Measurements from ENCODE around the gene PTPN7.
"Not testable (repeated sequence)": the region's sequence is repeated elsewhere in the genome, so short reads cannot be mapped to it uniquely, and the experiment has no call there.

The PTPN7 gene

DNA sequence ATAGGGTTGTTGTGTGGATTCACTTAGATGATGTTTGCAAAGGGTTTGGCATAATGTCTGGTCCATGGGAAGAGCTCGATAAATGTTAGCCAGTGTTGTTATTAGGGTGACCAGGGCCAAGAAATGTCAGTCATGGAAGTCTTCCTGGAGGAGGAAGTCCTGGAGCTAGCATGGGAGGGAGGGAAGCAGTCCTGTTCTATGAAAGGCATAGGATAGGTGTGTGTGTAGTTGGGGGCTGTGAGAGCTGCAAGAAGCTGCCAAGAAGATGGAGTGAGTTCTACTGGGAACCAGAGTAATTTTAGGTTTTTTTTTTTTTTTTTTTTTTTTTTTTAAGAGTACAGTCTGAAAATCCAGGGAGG lies 37.9 kb upstream of the PTPN7 start:
- ChIA-PET CTCF (interaction anchor here (0.6 to 2.1 kb wide), 3 partner anchors 8 to 37 kb away, joined by 3 to 6 read pairs (median 3); no protein-coding TSS in a partner anchor), POLR2A (no interaction called here)
- H3K36me3 ChIP-seq (ENCODE audit: control insufficient read depth in 4 of 4, insufficient read depth in 4 of 4, low read length in 3 of 4), result no peaks in the 10 kb centered on the region

DNA sequence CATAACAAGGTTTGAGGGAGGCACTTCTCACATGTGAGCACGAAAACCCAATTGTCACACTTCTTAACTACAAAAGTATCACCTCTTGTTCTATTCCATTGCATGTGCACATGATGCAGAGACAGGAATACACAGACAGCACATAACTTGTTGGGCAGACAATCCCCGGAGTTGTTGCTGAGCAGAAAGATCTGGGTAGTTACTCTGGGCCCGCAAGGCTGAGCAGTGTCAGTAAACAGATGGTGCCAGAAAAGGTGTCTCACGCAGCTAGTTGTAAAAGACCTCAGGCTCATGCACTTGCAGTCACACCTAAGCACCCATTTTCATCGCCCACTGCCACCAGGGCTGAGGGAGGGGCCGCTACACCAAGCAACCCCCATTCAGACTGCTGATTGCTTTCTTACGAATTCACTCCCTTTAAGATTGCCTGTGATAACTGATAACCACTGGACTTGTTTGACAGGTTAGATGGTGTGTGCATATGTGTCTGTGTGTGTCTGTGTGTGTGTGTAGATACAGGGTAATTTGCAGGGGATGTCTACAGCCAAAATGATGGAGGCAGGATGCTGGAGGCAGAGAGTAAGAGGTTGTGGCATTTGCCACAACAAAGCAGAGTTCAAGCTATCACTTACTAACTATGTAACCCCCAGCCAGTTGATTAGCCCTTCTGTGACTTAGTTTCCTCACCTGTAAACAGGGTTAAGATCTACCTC lies 37.4 kb upstream of the PTPN7 start:
- 97% methylated on average over 5 of the region's 7 CpGs for WGBS (ENCODE audit: insufficient coverage)
- ChIA-PET CTCF (interaction anchor here (0.6 to 3.2 kb wide), 4 partner anchors 8 to 116 kb away, joined by 3 to 8 read pairs (median 4); no protein-coding TSS in a partner anchor), POLR2A (interaction anchor here (0.6 kb wide), 1 partner anchor 52 kb away, joined by 3 read pairs; no protein-coding TSS in a partner anchor)
- no peaks in the 10 kb centered on the region for H3K9me3 ChIP-seq (ENCODE audit: control extremely low read depth in 1 of 5, control insufficient read depth in 4 of 5, insufficient read depth in 2 of 5, low read depth in 1 of 5, low read length in 4 of 5)
- peaks cover 0 to 33% (median 15%) of the 10 kb centered on the region in 5 experiments for H3K27me3 ChIP-seq (replicated peaks in 2 of 5; ENCODE audit: control insufficient read depth in 4 of 5, insufficient read depth in 5 of 5, low read length in 4 of 5)
- no peak overlapping the region for H3K4me3 ChIP-seq (ENCODE audit: control insufficient read depth in 1 of 7, extremely low read depth in 1 of 7, insufficient read depth in 4 of 7, low read depth in 2 of 7, low read length in 6 of 7)
- H3K27ac ChIP-seq (ENCODE audit: insufficient read depth in 1 of 2, low read depth in 1 of 2, low read length in 2 of 2, poor library complexity in 1 of 2, severe bottlenecking in 2 of 2), result no peak overlapping the region
- H3K4me1 ChIP-seq (ENCODE audit: control extremely low read depth in 1 of 4, control insufficient read depth in 4 of 4, insufficient read depth in 4 of 4, low read length in 3 of 4), result peaks cover 0 to 48% (median 20%) of the 10 kb centered on the region in 4 experiments
- H3K36me3 ChIP-seq (ENCODE audit: control insufficient read depth in 4 of 4, insufficient read depth in 4 of 4, low read length in 3 of 4), result no peaks in the 10 kb centered on the region
- no peak for DNase-seq

More for the DNA sequence above, 37.9 kb upstream of the PTPN7 start:
- peaks cover 0 to 28% (median 10%) of the 10 kb centered on the region in 5 experiments for H3K27me3 ChIP-seq (replicated peaks in 2 of 5; ENCODE audit: control insufficient read depth in 4 of 5, insufficient read depth in 5 of 5, low read length in 4 of 5)
- 100% methylated on average over 1 of the region's 1 CpG for WGBS (ENCODE audit: insufficient coverage)
- no peaks in the 10 kb centered on the region for H3K9me3 ChIP-seq (ENCODE audit: control extremely low read depth in 1 of 5, control insufficient read depth in 4 of 5, insufficient read depth in 2 of 5, low read depth in 1 of 5, low read length in 4 of 5)
- H3K27ac ChIP-seq (ENCODE audit: insufficient read depth in 1 of 2, low read depth in 1 of 2, low read length in 2 of 2, poor library complexity in 1 of 2, severe bottlenecking in 2 of 2), result no peak overlapping the region
- DNase-seq, result no peak
- no peak overlapping the region for H3K4me3 ChIP-seq (ENCODE audit: control insufficient read depth in 1 of 7, extremely low read depth in 1 of 7, insufficient read depth in 4 of 7, low read depth in 2 of 7, low read length in 6 of 7)
- peaks cover 0 to 49% (median 18%) of the 10 kb centered on the region in 4 experiments for H3K4me1 ChIP-seq (ENCODE audit: control extremely low read depth in 1 of 4, control insufficient read depth in 4 of 4, insufficient read depth in 4 of 4, low read length in 3 of 4)

DNA sequence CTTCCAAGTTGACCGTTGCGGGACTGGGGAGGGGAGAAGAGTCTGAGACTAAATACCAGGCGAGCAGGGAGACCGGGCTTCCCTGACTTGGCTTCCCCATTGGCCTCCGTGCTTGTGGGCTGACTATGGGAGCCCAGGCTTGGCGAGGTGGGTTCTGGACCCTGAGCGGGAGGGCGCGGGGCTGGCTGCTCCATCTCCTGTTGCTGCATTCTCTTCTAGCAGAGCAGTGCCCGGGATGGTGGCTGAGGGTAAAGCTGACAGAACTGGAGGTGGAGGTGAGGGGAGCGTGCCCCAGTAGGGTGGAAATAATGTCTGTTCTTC lies 33.9 kb upstream of the PTPN7 start:
- Histone ChIP-seq H3K36me3 (ENCODE audit: control insufficient read depth in 4 of 4, insufficient read depth in 4 of 4, low read length in 3 of 4) (no peaks in the 10 kb centered on the region), H3K27ac (ENCODE audit: insufficient read depth in 1 of 2, low read depth in 1 of 2, low read length in 2 of 2, poor library complexity in 1 of 2, severe bottlenecking in 2 of 2) (no peak overlapping the region), H3K4me3 (ENCODE audit: control insufficient read depth in 1 of 7, extremely low read depth in 1 of 7, insufficient read depth in 4 of 7, low read depth in 2 of 7, low read length in 6 of 7) (no peak overlapping the region), H3K4me1 (ENCODE audit: control extremely low read depth in 1 of 4, control insufficient read depth in 4 of 4, insufficient read depth in 4 of 4, low read length in 3 of 4) (peaks cover 0 to 19% (median 11%) of the 10 kb centered on the region in 4 experiments), H3K9me3 (ENCODE audit: control extremely low read depth in 1 of 5, control insufficient read depth in 4 of 5, insufficient read depth in 2 of 5, low read depth in 1 of 5, low read length in 4 of 5) (no peaks in the 10 kb centered on the region), H3K27me3 (replicated peaks in 2 of 5; ENCODE audit: control insufficient read depth in 4 of 5, insufficient read depth in 5 of 5, low read length in 4 of 5) (peaks cover 0 to 33% (median 14%) of the 10 kb centered on the region in 5 experiments)
- no peak for DNase-seq
- ChIA-PET CTCF (interaction anchor here (0.9 to 10.1 kb wide), 8 partner anchors 8 to 525 kb away, joined by 3 to 119 read pairs (median 7); partner anchors contain the start of gene PTPN7), POLR2A (no interaction called here)
- 64% methylated on average over 9 of the region's 11 CpGs for WGBS (ENCODE audit: insufficient coverage)

DNA sequence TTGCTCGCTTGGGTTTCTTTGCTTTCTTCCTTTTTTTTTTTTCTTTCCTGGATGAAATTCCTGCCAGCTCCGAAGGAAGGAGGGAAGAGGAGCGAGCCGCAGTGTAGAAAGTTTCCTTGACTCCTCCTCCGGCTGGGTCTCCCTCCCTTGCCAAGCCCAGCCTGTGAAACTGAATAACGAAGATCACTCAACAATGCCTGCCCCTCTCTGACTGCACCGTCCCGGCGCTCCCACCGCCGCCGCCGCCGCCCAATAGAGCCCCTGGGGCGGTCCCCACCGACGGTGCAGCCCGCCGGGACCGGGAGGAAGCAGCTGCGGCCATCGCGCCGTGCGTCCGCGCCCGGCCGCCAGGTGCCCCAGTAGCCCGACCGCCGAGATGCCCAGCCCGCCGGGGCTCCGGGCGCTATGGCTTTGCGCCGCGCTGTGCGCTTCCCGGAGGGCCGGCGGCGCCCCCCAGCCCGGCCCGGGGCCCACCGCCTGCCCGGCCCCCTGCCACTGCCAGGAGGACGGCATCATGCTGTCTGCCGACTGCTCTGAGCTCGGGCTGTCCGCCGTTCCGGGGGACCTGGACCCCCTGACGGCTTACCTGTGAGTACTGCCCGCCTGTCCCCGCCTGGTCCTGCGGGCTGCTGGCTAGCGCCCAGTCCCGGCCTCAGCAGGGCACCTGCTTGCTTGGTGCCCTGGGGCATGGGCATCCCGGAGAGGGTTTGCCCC lies 33.4 kb upstream of the PTPN7 start, which contains the start of gene LGR6:
LGR6 (plus strand) TSS at position 186 of the 714 bp plus-strand sequence; CDS start at position 377, 191 bp downstream.
- H3K4me3 ChIP-seq (ENCODE audit: control insufficient read depth in 1 of 7, extremely low read depth in 1 of 7, insufficient read depth in 4 of 7, low read depth in 2 of 7, low read length in 6 of 7), result peak within 1 kb of the TSS in 3 of 7 experiments; percentile 36 to 54 (median 43)
- H3K36me3 ChIP-seq (ENCODE audit: control insufficient read depth in 4 of 4, insufficient read depth in 4 of 4, low read length in 3 of 4), result no peaks in the 10 kb centered on the region
- WGBS (ENCODE audit: insufficient coverage), result 4% methylated on average over 54 of the region's 61 CpGs
- ChIA-PET POLR2A (no interaction called here), CTCF (interaction anchor here (0.6 to 10.1 kb wide), 17 partner anchors 10 to 525 kb away, joined by 3 to 119 read pairs (median 4); no protein-coding TSS in a partner anchor)
- H3K9me3 ChIP-seq (ENCODE audit: control extremely low read depth in 1 of 5, control insufficient read depth in 4 of 5, insufficient read depth in 2 of 5, low read depth in 1 of 5, low read length in 4 of 5), result no peaks in the 10 kb centered on the region
- H3K4me1 ChIP-seq (ENCODE audit: control extremely low read depth in 1 of 4, control insufficient read depth in 4 of 4, insufficient read depth in 4 of 4, low read length in 3 of 4), result peaks cover 0 to 15% (median 9%) of the 10 kb centered on the region in 4 experiments
- DNase-seq, result peak in 2 of 3 donors; percentile 35 to 58
- no peak within 1 kb of the TSS for H3K27ac ChIP-seq (ENCODE audit: insufficient read depth in 1 of 2, low read depth in 1 of 2, low read length in 2 of 2, poor library complexity in 1 of 2, severe bottlenecking in 2 of 2)
- peaks cover 0 to 33% (median 14%) of the 10 kb centered on the region in 5 experiments for H3K27me3 ChIP-seq (replicated peaks in 2 of 5; ENCODE audit: control insufficient read depth in 4 of 5, insufficient read depth in 5 of 5, low read length in 4 of 5)

DNA sequence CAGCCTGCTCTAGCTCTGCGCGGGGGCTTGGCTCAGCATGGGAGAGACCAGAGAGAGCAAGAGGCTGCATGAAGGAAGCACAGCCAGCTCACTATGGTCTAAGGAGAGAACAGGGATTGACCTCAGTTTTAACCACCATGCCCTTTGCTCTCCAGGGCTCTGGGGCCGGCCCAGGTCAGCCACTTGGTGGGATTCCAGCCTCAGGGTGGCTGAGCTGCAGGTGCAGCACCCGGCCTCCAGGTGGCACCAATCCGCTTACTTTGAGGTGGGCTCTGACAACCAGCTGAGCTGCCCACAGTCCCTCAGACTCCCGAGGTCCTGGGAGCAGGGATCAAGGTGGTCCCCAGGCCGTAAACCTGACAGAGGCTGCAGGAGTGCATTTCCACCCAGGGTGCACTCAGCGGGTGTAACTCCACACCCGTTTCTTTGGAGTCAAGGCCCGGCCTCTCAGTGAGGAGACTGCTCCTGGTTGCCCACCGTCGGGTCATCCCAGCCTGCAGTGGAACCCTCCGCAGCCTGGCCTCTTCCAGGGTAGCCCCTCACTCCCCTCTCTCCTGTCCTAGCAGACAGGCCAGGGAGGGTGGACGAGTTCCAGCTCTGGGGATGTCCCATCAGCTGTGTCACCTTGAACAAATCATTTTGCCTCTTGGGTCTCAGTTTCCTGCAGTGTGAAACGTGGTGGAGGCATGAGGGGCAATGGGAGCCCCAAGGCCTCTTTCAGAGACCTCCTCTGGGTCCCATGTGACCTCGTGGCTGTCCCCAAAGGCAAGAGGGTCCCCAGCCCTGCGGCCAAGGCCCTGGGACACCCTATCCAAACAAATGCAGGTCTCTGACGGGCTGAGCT lies 32.6 kb upstream of the PTPN7 start:
- Histone ChIP-seq H3K27me3 (replicated peaks in 2 of 5; ENCODE audit: control insufficient read depth in 4 of 5, insufficient read depth in 5 of 5, low read length in 4 of 5) (peaks cover 0 to 33% (median 14%) of the 10 kb centered on the region in 5 experiments), H3K4me1 (ENCODE audit: control extremely low read depth in 1 of 4, control insufficient read depth in 4 of 4, insufficient read depth in 4 of 4, low read length in 3 of 4) (peaks cover 0 to 13% (median 9%) of the 10 kb centered on the region in 4 experiments), H3K27ac (ENCODE audit: insufficient read depth in 1 of 2, low read depth in 1 of 2, low read length in 2 of 2, poor library complexity in 1 of 2, severe bottlenecking in 2 of 2) (no peak overlapping the region), H3K4me3 (ENCODE audit: control insufficient read depth in 1 of 7, extremely low read depth in 1 of 7, insufficient read depth in 4 of 7, low read depth in 2 of 7, low read length in 6 of 7) (peak overlapping the region in 3 of 7 experiments; percentile 24 to 54 (median 43)), H3K36me3 (ENCODE audit: control insufficient read depth in 4 of 4, insufficient read depth in 4 of 4, low read length in 3 of 4) (no peaks in the 10 kb centered on the region), H3K9me3 (ENCODE audit: control extremely low read depth in 1 of 5, control insufficient read depth in 4 of 5, insufficient read depth in 2 of 5, low read depth in 1 of 5, low read length in 4 of 5) (no peaks in the 10 kb centered on the region)
- WGBS (ENCODE audit: insufficient coverage), result 32% methylated on average over 14 of the region's 18 CpGs
- DNase-seq, result peak; percentile 45 to 57 (median 52)
- CTCF ChIA-PET, result interaction anchor here (0.6 to 10.1 kb wide), 37 partner anchors 9 to 526 kb away, joined by 3 to 119 read pairs (median 4); no protein-coding TSS in a partner anchor
- POLR2A ChIA-PET, result interaction anchor here (0.7 kb wide), 1 partner anchor 527 kb away, joined by 3 read pairs; no protein-coding TSS in a partner anchor

DNA sequence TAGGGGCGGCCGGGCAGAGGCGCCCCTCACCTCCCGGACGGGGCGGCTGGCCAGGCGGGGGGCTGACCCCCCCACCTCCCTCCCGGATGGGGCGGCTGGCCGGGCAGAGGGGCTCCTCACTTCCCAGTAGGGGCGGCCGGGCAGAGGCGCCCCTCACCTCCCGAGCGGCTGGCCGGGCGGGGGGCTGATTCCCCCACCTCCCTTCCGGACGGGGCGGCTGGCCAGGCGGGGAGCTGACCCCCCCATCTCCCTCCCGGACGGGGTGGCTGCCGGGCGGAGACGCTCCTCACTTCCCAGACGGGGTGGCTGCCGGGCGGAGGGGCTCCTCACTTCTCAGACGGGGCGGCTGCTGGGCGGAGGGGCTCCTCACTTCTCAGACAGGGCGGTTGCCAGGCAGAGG lies 31.0 kb upstream of the PTPN7 start:
- H3K36me3 ChIP-seq (ENCODE audit: control insufficient read depth in 4 of 4, insufficient read depth in 4 of 4, low read length in 3 of 4); POLR2A ChIA-PET; DNase-seq; H3K9me3 ChIP-seq (ENCODE audit: control extremely low read depth in 1 of 5, control insufficient read depth in 4 of 5, insufficient read depth in 2 of 5, low read depth in 1 of 5, low read length in 4 of 5); H3K27ac ChIP-seq (ENCODE audit: insufficient read depth in 1 of 2, low read depth in 1 of 2, low read length in 2 of 2, poor library complexity in 1 of 2, severe bottlenecking in 2 of 2); H3K4me3 ChIP-seq (ENCODE audit: control insufficient read depth in 1 of 7, extremely low read depth in 1 of 7, insufficient read depth in 4 of 7, low read depth in 2 of 7, low read length in 6 of 7): not testable (repeated sequence)
- no CpG with 5 or more reads among the region's 33 CpGs for WGBS (ENCODE audit: insufficient coverage)
- peaks cover 0 to 13% (median 9%) of the 10 kb centered on the region in 4 experiments for H3K4me1 ChIP-seq (ENCODE audit: control extremely low read depth in 1 of 4, control insufficient read depth in 4 of 4, insufficient read depth in 4 of 4, low read length in 3 of 4)
- CTCF ChIA-PET, result interaction anchor here (10.1 kb wide), 1 partner anchor 125 kb away, joined by 119 read pairs; no protein-coding TSS in a partner anchor
- H3K27me3 ChIP-seq (replicated peaks in 2 of 5; ENCODE audit: control insufficient read depth in 4 of 5, insufficient read depth in 5 of 5, low read length in 4 of 5), result peaks cover 0 to 33% (median 14%) of the 10 kb centered on the region in 5 experiments

Data from common myeloid progenitor, CD34-positive (primary cell).